GM23338 (cell line): ENCODE measurements around the gene TTLL3. TPM values are rescaled to one million over a fixed set of nuclear protein-coding genes. Genes with fewer than 3 reads are reported as not detected.

Experiments
- ATAC-seq: fragments of 200-7000 bp; cut with Tn5 transposase; 3 replicates; pipeline ENCODE4 v1.9.1; 2020
- DNase-seq: peaks from one replicate; pipeline ENCODE4 v3.0.0-alpha.2; 2015; ENCODE audit warnings: low spot score
- H2AFZ ChIP-seq: fragments of 200-600 bp; sonication (generic); 2 replicates; pipeline ENCODE4 v1.8.0; 2016; ENCODE audit warnings: antibody characterized with exemption, mild to moderate bottlenecking, moderate library complexity
- H3F3A ChIP-seq: fragments of 200-600 bp; sonication (generic); replicated peaks from 2 replicates; pipeline ENCODE4 v1.8.0; 2017; ENCODE audit warnings: antibody characterized with exemption, mixed run types, low read depth
- H3K27ac ChIP-seq: fragments of 200-600 bp; sonication (generic); 2 replicates; pipeline ENCODE4 v1.6.1; 2016; ENCODE audit warnings: low read depth
- H3K27me3 ChIP-seq: fragments of 200-600 bp; sonication (generic); 2 replicates; pipeline ENCODE4 v1.8.0; 2016; ENCODE audit warnings: mild to moderate bottlenecking, mixed run types, moderate library complexity; ENCODE audit not compliant: insufficient read depth
- H3K36me3 ChIP-seq: fragments of 200-600 bp; sonication (generic); 2 replicates; pipeline ENCODE4 v1.8.0; 2016; ENCODE audit warnings: mild to moderate bottlenecking; ENCODE audit not compliant: insufficient read depth
- H3K4me1 ChIP-seq: fragments of 200-600 bp; sonication (generic); 2 replicates; pipeline ENCODE4 v1.8.0; 2016; ENCODE audit warnings: mild to moderate bottlenecking, moderate library complexity; ENCODE audit not compliant: insufficient read depth
- H3K4me2 ChIP-seq: fragments of 200-600 bp; sonication (generic); 2 replicates; pipeline ENCODE4 v1.7.1; 2017; ENCODE audit warnings: mixed run types
- H3K4me3 ChIP-seq: fragments of 200-600 bp; sonication (generic); 2 replicates; pipeline ENCODE4 v1.6.1; 2016; ENCODE audit warnings: mixed run types
- H3K79me2 ChIP-seq: fragments of 200-600 bp; sonication (generic); replicated peaks from 2 replicates; pipeline ENCODE4 v1.8.0; 2017; ENCODE audit warnings: mild to moderate bottlenecking; ENCODE audit not compliant: insufficient read depth
- H3K9me2 ChIP-seq: fragments of 200-600 bp; sonication (generic); 2 replicates; pipeline ENCODE4 v1.8.0; 2017; ENCODE audit not compliant: insufficient read depth
- H4K20me1 ChIP-seq: fragments of 200-600 bp; sonication (generic); replicated peaks from 2 replicates; pipeline ENCODE4 v1.8.0; 2017; ENCODE audit warnings: mild to moderate bottlenecking; ENCODE audit not compliant: insufficient read depth
- H3K27ac Mint-ChIP-seq: 2 replicates; pipeline ENCODE4 v1.8.0; 2020; ENCODE audit warnings: inconsistent platforms, mild to moderate bottlenecking, moderate library complexity, mixed read lengths
- H3K27me3 Mint-ChIP-seq: 3 replicates; pipeline ENCODE4 v1.8.0; 2022; ENCODE audit warnings: low read depth, mild to moderate bottlenecking, moderate library complexity, mixed read lengths, inconsistent platforms; ENCODE audit not compliant: insufficient read depth, poor library complexity
- H3K36me3 Mint-ChIP-seq: 3 replicates; pipeline ENCODE4 v1.8.0; 2021; ENCODE audit warnings: low read depth, mild to moderate bottlenecking, inconsistent platforms, moderate library complexity, mixed read lengths
- H3K4me1 Mint-ChIP-seq: 3 replicates; pipeline ENCODE4 v1.8.0; 2020; ENCODE audit warnings: mild to moderate bottlenecking, inconsistent platforms, mixed read lengths
- H3K4me3 Mint-ChIP-seq: 3 replicates; pipeline ENCODE4 v1.8.0; 2021; ENCODE audit warnings: moderate library complexity, mild to moderate bottlenecking, inconsistent platforms, mixed read lengths
- H3K9me3 Mint-ChIP-seq: 3 replicates; pipeline ENCODE4 v1.8.0; 2020; ENCODE audit warnings: moderate library complexity, mild to moderate bottlenecking, inconsistent platforms, mixed read lengths
- CREB1 ChIP-seq: fragments of 250-450 bp; sonication (Bioruptor Pico); IDR thresholded peaks from 2 replicates; pipeline ENCODE4 v1.5.0; 2020; ENCODE audit warnings: low read depth, mild to moderate bottlenecking, moderate library complexity
- CTCF ChIP-seq, 2 experiments: fragments of 200-600 bp in 1 of 2; sonication (generic) in 1 of 2; conservative IDR thresholded peaks; 2 replicates each; pipeline versions ENCODE4 v1.5.1 to v1.6.1; 2016 to 2017; ENCODE audit warnings: antibody characterized with exemption in 2 of 2, low read depth in 2 of 2, mild to moderate bottlenecking in 2 of 2, moderate library complexity in 1 of 2
- EZH2phosphoT487 ChIP-seq: fragments of 200-600 bp; sonication (generic); IDR thresholded peaks from one replicate; pipeline ENCODE4 v1.8.1; 2018; ENCODE audit warnings: antibody characterized with exemption; ENCODE audit not compliant: unreplicated experiment
- JUNB ChIP-seq: IDR thresholded peaks from one replicate; pipeline ENCODE4 v1.6.1; 2016; ENCODE audit warnings: antibody characterized with exemption; ENCODE audit not compliant: unreplicated experiment
- NANOG ChIP-seq: IDR thresholded peaks from 2 replicates; pipeline ENCODE4 v1.6.1; 2016; ENCODE audit warnings: antibody characterized with exemption, borderline replicate concordance
- POLR2AphosphoS5 ChIP-seq: IDR thresholded peaks from 2 replicates; pipeline ENCODE4 v1.6.1; 2016; ENCODE audit warnings: antibody characterized with exemption, low read depth
- ZNF114 ChIP-seq: fragments of 250-450 bp; sonication (Bioruptor Pico); IDR thresholded peaks from 2 replicates; pipeline ENCODE4 v1.5.0; 2020; ENCODE audit warnings: mild to moderate bottlenecking, moderate library complexity
- ZNF331 ChIP-seq: fragments of 250-450 bp; sonication (Bioruptor Pico); IDR thresholded peaks from 2 replicates; pipeline ENCODE4 v1.5.0; 2020; ENCODE audit warnings: low read depth, mild to moderate bottlenecking, moderate library complexity
- ZNF462 ChIP-seq: fragments of 250-450 bp; sonication (Bioruptor Pico); IDR thresholded peaks from 2 replicates; pipeline ENCODE4 v1.5.0; 2020; ENCODE audit warnings: mild to moderate bottlenecking, moderate library complexity
- polyA plus RNA-seq: library from polyadenylated mRNA; unstranded; fragments of >200 nt; fragmentation: Nextera tagmentation; extraction: Ambion mirVana; gene quantifications from 2 replicates; pipeline ENCODE4 v1.2.1, GENCODE V29; 2016
- total RNA-seq: library from RNA; depleted of rRNA; stranded (reverse); fragments of >200 nt; shearing (Covaris generic); gene quantifications from 2 replicates; pipeline ENCODE4 v1.2.3, GENCODE V29; 2014

The TTLL3 gene
- total and polyA plus RNA-seq, 2 experiments from 2014 or later: 3.7 to 5.3 TPM

GRCh38 chr3:9780458-9780812 is 29.6 kb upstream of the TTLL3 start (continued):
- no peak for TF ChIP-seq CTCF (conservative IDR thresholded peaks at IDR 0.05; ENCODE audit: low read depth in 2 of 2)
- no peak for TF ChIP-seq NANOG
- no peak for TF ChIP-seq CREB1 (CRISPR knock-in tag)
- TF ChIP-seq ZNF462 (CRISPR knock-in tag): no peak

GRCh38 chr3:9780910-9781309 is 29.2 kb upstream of the TTLL3 start:
- Mint-ChIP-seq H3K4me1 (no peaks in the 10 kb centered on the region), H3K27me3 (peaks cover 14% of the 10 kb centered on the region), H3K4me3 (no peak overlapping the region), H3K9me3 (no peaks in the 10 kb centered on the region), H3K36me3 (peaks cover 43% of the 10 kb centered on the region), H3K27ac (no peak overlapping the region)
- no peak overlapping the region for H3K4me3 ChIP-seq
- H3K9me2 ChIP-seq: no peaks in the 10 kb centered on the region
- 0 out of 2 replicates have a peak, but pooled peaks cover 6% of the 10 kb centered on the region for H3K36me3 ChIP-seq
- ATAC-seq (no peak), DNase-seq (no peak)
- H3K27me3 ChIP-seq: 0 out of 2 replicates have a peak, but pooled peaks cover 2% of the 10 kb centered on the region
- 0 out of 2 replicates have a peak, but pooled peaks cover 2% of the 10 kb centered on the region for H3F3A ChIP-seq
- no peaks in the 10 kb centered on the region; the same call in 1 of the 2 replicates for H4K20me1 ChIP-seq
- H3K27ac ChIP-seq: no peak overlapping the region
- H3K4me2 ChIP-seq: no peak overlapping the region
- H2AFZ ChIP-seq: no peak overlapping the region
- H3K4me1 ChIP-seq: no peaks in the 10 kb centered on the region
- H3K79me2 ChIP-seq: no peaks in the 10 kb centered on the region
- no peak for TF ChIP-seq JUNB
- TF ChIP-seq POLR2AphosphoS5: no peak
- TF ChIP-seq ZNF114 (CRISPR knock-in tag): no peak
- no peak for TF ChIP-seq NANOG
- no peak for TF ChIP-seq ZNF331 (CRISPR knock-in tag)
- TF ChIP-seq EZH2phosphoT487: no peak
- no peak for TF ChIP-seq ZNF462 (CRISPR knock-in tag)
